Lower leg skin (tissue), 4 donors: ENCODE data around the gene HPS6. TPM values are rescaled to one million over a fixed set of nuclear protein-coding genes. Genes with fewer than 3 reads are reported as not detected.

Source experiments
- DNase-seq, 2 donors: peaks; one replicate each; pipeline ENCODE4 v3.0.0-alpha.2; 2019; ENCODE audit warnings: low spot score in 2 of 2
- H3K4me3 ChIP-seq: fragments of 200-600 bp; sonication (generic); 2 replicates; pipeline ENCODE4 v1.5.1; 2017; ENCODE audit warnings: mild to moderate bottlenecking, low read depth; ENCODE audit not compliant: poor library complexity, severe bottlenecking
- POLR2A ChIP-seq, 2 donors: fragments of 450-650 bp; IDR thresholded peaks; one replicate each; pipeline ENCODE4 v1.6.1; 2016 to 2017; ENCODE audit warnings: antibody characterized with exemption in 2 of 2, mild to moderate bottlenecking in 1 of 2, moderate library complexity in 1 of 2
- WGBS, 2 donors: methylation state at CpG; one replicate each; pipeline ENCODE4 v1.1.5; 2018; 5-methylcytosine and 5-hydroxymethylcytosine counted together
- intact Hi-C: fragments of 100-400 bp; cut with DNase I; formaldehyde crosslinking; loops from one replicate; pipeline ENCODE4 v1.15.0; 2023; ENCODE audit warnings: low total_unique reads
- total RNA-seq, 4 donors: library from RNA; depleted of rRNA; stranded (reverse); fragments of >200 nt; gene quantifications; one replicate each; pipeline ENCODE4 v1.1.0, GENCODE V29; 2016
- TF ChIP-seq, protein P1 (sequence below), 3 donors: fragments of 450-650 bp; IDR thresholded peaks; one replicate each; pipeline ENCODE4 v1.5.1; 2016; ENCODE audit warnings: antibody characterized with exemption in 3 of 3, mild to moderate bottlenecking in 3 of 3, moderate library complexity in 2 of 3

Gene HPS6
- total RNA-seq, 4 donors from 2014 or later = 31.2 to 39.2 (median 35.4) TPM

DNA sequence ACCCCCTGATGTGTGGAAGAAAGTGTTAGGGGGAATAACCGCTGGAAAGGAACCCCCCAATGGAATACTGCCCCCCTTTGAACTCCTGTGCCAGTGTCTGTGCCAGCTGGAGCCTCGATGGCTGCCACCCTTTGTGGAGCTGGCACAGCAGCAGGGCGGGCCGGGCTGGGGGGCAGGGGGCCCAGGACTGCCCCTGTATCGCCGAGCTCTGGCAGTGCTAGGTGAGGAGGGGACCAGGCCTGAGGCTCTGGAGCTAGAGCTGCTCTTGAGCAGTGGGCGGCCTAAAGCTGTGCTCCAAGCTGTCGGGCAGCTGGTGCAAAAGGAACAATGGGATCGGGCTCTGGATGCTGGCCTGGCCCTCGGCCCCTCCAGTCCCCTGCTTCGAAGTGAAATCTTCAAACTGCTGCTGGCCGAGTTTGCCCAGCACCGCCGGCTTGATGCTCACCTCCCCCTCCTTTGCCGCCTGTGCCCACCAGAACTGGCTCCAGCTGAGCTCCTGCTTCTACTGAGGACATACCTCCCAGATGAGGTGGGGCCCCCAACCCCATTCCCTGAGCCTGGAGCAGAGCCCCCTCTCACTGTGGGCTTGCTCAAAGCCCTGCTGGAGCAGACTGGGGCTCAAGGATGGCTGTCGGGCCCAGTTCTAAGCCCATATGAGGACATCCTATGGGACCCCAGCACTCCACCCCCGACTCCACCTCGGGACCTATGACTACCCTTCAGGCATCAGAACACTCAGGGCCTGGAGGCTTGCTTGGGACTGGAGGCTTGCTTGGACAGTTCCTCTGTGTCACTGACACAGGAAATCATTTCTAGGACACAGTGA, 2.2 kb downstream of the HPS6 start:
- intact Hi-C loops = no loop called here
- no peak overlapping the region for H3K4me3 ChIP-seq
- no peak for TF ChIP-seq POLR2A (IDR thresholded peaks at IDR 0.05)
- TF ChIP-seq, protein P1, sequence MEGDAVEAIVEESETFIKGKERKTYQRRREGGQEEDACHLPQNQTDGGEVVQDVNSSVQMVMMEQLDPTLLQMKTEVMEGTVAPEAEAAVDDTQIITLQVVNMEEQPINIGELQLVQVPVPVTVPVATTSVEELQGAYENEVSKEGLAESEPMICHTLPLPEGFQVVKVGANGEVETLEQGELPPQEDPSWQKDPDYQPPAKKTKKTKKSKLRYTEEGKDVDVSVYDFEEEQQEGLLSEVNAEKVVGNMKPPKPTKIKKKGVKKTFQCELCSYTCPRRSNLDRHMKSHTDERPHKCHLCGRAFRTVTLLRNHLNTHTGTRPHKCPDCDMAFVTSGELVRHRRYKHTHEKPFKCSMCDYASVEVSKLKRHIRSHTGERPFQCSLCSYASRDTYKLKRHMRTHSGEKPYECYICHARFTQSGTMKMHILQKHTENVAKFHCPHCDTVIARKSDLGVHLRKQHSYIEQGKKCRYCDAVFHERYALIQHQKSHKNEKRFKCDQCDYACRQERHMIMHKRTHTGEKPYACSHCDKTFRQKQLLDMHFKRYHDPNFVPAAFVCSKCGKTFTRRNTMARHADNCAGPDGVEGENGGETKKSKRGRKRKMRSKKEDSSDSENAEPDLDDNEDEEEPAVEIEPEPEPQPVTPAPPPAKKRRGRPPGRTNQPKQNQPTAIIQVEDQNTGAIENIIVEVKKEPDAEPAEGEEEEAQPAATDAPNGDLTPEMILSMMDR (IDR thresholded peaks at IDR 0.05) = no peak
- DNase-seq = no peak
- 77 to 81% methylated on average over 12 to 17 of the region's 18 CpGs for WGBS, 2 donors

GRCh38 chr10:102068216-102068615, 3.1 kb downstream of the HPS6 start:
- intact Hi-C loops = no loop called here
- no peak for DNase-seq
- TF ChIP-seq POLR2A (IDR thresholded peaks at IDR 0.05) = no peak
- TF ChIP-seq, protein P1 (IDR thresholded peaks at IDR 0.05) = no peak
- no peak overlapping the region for H3K4me3 ChIP-seq
- 17 to 18% methylated on average over 1 of the region's 1 CpG for WGBS, 2 donors

DNA sequence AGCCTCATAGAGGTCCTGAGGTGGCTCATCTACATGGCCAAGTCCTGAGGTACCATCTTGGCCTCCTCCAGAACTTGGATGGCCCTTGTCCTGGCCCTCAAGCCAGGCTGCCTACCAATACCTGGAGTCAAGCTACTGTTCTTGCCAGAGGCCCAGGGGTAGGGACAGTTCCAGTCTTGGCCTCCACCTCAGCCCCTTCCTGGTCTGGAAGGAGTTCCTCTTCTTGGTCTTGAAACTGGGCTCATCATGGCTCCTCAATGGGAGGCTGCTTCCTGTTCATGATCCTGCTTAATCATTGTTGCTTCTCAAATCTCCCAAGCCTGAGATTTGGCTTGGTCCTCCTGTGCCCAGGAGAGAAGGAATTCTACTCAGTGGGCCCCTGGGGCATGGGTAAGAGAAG, 3.9 kb downstream of the HPS6 start:
- DNase-seq = no peak
- intact Hi-C loops = no loop called here
- H3K4me3 ChIP-seq = no peak overlapping the region
- TF ChIP-seq, protein P1 (IDR thresholded peaks at IDR 0.05) = no peak
- TF ChIP-seq POLR2A (IDR thresholded peaks at IDR 0.05) = no peak

GRCh38 chr10:102072673-102073527, 7.8 kb downstream of the HPS6 start:
- no peak overlapping the region for H3K4me3 ChIP-seq
- TF ChIP-seq, protein P1 (IDR thresholded peaks at IDR 0.05) = peak in 1 of 3 donors; percentile 68
- no peak for TF ChIP-seq POLR2A (IDR thresholded peaks at IDR 0.05)
- DNase-seq = peak; percentile 78 to 95
- WGBS, 2 donors = 70 to 74% methylated on average over 4 of the region's 4 CpGs
- intact Hi-C loops = no loop called here

DNA sequence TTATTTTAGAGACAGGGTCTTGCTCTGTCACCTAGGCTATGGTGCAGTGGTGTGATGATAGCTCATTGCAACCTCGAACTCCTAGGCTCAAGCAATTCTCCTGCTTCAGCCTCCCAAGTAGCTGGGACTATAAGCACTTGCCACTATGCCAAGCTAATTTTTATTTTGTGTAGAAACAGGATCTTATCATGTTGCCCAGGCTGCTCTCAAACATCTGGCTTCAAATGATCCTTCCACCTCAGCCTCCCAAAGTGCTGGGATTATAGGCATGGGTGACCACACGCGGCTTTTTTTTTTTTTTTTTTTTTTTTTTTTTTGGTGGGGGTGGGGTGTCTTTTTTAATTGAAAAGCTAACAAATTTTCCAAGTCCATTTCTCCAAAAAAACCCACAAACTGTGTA, 18.4 kb downstream of the HPS6 start:
- no peak overlapping the region for H3K4me3 ChIP-seq
- TF ChIP-seq, protein P1 (IDR thresholded peaks at IDR 0.05) = no peak
- TF ChIP-seq POLR2A (IDR thresholded peaks at IDR 0.05) = no peak
- 83 to 94% methylated on average over 3 of the region's 3 CpGs for WGBS, 2 donors
- no peak for DNase-seq
- intact Hi-C loops = no loop called here
